GM23338 (cell line): ENCODE results near the gene NEU3.

Experiments used
- CTCF ChIP-seq, 2 experiments: fragments of 200-600 bp in 1 of 2; sonication (generic) in 1 of 2; conservative IDR thresholded peaks; 2 replicates each; pipeline versions ENCODE4 v1.5.1 to v1.6.1; 2016 to 2017; ENCODE audit warnings: antibody characterized with exemption in 2 of 2, low read depth in 2 of 2, mild to moderate bottlenecking in 2 of 2, moderate library complexity in 1 of 2
- EZH2 ChIP-seq: fragments of 200-600 bp; sonication (generic); IDR thresholded peaks from one replicate; pipeline ENCODE4 v1.8.0; 2017; ENCODE audit warnings: antibody characterized with exemption, mild to moderate bottlenecking, low read depth; ENCODE audit not compliant: unreplicated experiment
- EZH2phosphoT487 ChIP-seq: fragments of 200-600 bp; sonication (generic); IDR thresholded peaks from one replicate; pipeline ENCODE4 v1.8.1; 2018; ENCODE audit warnings: antibody characterized with exemption; ENCODE audit not compliant: unreplicated experiment
- REST ChIP-seq: IDR thresholded peaks from one replicate; pipeline ENCODE4 v1.6.1; 2018; ENCODE audit warnings: antibody characterized with exemption; ENCODE audit not compliant: unreplicated experiment
- ZNF462 ChIP-seq: fragments of 250-450 bp; sonication (Bioruptor Pico); IDR thresholded peaks from 2 replicates; pipeline ENCODE4 v1.5.0; 2020; ENCODE audit warnings: mild to moderate bottlenecking, moderate library complexity

GRCh38 chr11:74951226-74951625, 37.5 kb upstream of the NEU3 start:
- TF ChIP-seq ZNF462 (CRISPR knock-in tag) (no peak), EZH2phosphoT487 (no peak), CTCF (conservative IDR thresholded peaks at IDR 0.05; ENCODE audit: low read depth in 2 of 2) (no peak), EZH2 (no peak), REST (no peak)
